ENCODE measurements around the gene LORICRIN.

LORICRIN gene

GRCh38 chr1:153250166-153250565 is 9.3 kb upstream of the LORICRIN start:
- DNase-seq (ENCODE audit: low read depth): no peak

- no peak for DNase-seq (ENCODE audit: low read depth)
Observed at GRCh38 chr1:153251087-153251486, 8.4 kb upstream of the LORICRIN start.

- no peak for DNase-seq (ENCODE audit: low read depth)
Observed at GRCh38 chr1:153251562-153251961, 7.9 kb upstream of the LORICRIN start.

DNA sequence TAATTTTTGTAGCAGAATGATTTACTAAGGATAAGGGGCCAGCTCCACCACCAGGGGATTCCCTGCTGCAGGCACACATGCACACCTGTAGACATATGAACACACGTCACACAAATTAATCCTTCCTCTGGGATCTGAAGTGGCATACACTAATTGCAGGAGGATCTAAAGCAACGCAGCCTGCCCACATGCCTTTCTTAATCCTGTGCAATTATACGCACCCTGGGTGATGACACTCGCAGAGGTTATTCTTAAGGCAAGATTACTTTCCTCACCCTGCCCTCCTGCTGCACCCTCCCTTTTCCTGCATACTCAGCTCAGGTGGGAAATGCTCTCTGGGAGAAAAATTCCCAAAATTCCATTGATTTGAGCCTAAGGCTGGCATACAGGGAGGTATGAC is 7.5 kb upstream of the LORICRIN start:
- DNase-seq (ENCODE audit: low read depth): no peak

DNA sequence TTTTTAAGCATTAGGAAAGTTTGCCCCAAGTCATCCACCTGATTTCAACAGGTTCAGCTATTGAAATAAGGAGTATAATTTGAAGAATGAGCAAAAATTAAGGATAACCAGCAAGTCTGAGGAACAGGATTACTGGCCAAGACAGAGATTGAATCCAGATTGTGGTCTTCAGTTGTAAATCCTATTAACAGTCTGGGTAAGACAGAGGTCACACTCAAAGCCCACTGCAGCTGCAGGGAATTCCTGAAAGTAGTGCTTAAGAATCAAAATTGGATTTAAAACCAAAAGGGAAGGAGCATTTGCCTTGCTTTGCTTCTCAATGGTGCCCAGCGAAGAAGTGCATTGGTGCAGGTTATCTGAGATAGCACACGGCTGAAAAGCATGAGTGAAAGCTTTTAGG is 6.4 kb upstream of the LORICRIN start:
- DNase-seq (ENCODE audit: low read depth): no peak

DNA sequence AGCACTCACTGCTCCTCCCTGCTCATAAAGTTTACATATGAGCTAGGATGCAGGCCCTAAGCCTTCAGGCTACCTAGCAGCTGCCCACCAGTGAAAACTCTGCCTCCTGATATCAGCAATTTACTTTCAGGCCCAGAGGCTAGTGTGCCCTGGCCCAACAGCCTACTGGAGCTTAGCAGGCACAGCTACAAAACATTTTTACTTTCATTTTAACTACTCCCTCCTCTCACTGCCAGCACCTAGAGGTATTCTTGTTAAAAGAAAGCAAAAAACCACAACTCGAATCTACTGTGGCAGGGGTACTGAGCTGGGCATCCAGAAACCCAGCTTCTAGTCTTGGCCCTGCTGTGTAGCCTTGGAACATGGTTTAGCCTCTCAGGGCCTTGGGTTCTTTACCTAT is 5.8 kb upstream of the LORICRIN start:
- DNase-seq (ENCODE audit: low read depth): no peak

DNA sequence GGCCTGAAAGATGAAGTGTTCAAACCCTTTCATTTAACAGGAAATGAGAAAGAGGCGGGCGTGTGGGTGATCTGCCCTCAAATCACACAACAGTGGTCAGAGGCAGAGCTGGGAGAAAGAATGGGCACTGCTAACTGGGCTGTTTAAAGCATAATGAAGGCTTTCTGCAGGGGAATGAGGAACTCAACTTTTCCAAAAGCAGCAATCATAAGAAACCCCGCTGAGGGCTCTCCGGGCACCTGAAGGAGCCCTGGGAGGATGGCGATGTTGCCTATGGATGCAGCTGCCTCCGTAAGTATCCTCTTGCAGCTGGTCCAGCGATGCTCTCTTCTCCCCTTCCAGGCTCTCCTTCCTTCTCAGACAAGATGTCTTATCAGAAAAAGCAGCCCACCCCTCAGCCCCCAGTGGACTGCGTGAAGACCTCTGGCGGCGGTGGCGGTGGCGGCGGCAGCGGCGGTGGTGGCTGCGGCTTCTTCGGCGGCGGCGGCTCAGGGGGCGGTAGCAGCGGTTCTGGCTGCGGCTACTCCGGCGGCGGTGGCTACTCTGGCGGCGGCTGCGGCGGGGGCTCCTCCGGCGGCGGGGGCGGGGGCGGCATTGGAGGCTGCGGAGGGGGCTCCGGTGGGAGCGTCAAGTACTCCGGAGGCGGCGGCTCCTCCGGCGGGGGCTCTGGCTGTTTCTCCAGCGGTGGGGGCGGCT is 1.2 kb downstream of the LORICRIN start:
- DNase-seq (ENCODE audit: low read depth): no peak

DNA sequence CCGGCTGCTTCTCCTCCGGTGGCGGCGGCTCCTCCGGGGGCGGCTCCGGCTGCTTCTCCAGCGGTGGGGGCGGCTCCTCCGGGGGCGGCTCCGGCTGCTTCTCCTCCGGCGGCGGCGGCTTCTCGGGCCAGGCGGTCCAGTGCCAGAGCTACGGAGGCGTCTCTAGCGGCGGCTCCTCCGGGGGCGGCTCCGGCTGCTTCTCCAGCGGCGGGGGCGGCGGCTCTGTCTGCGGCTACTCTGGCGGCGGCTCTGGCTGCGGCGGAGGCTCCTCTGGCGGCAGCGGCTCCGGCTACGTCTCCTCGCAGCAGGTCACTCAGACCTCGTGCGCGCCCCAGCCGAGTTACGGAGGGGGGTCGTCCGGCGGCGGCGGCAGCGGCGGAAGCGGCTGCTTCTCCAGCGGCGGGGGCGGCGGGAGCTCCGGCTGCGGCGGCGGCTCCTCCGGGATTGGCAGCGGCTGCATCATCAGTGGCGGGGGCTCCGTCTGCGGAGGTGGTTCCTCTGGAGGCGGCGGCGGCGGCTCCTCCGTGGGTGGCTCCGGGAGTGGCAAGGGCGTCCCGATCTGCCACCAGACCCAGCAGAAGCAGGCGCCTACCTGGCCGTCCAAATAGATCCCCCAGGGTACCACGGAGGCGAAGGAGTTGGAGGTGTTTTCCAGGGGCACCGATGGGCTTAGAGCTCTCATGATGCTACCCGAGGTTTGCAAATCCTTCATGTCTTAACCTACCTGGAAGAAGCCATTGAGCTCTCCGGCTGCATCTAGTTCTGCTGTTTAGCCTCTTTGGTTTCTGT is 2.0 kb downstream of the LORICRIN start:
- no peak for DNase-seq (ENCODE audit: low read depth)

- no peak for DNase-seq (ENCODE audit: low read depth)
Observed at GRCh38 chr1:153262070-153262366, 2.5 kb downstream of the LORICRIN start.

- no peak for DNase-seq (ENCODE audit: low read depth)
Observed at GRCh38 chr1:153262462-153263157, 3.1 kb downstream of the LORICRIN start.

DNA sequence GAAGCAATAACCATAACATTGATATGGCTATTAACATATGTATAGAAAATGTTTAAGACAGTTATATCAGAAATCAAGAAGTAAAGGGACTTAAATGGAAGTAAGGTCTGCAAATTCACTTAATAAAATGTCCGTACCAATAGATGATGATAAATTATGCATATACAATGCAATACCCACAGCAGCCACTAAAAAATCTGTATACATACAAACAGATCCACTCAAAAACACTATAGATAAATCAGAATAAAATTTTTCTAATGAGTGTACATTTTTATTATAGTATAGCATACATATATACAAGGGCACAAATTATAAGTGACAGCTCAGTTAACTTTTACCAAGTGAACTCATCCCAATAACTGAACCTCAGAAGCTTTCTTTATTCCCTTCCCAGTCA is 6.0 kb downstream of the LORICRIN start:
- DNase-seq (ENCODE audit: low read depth): no peak

DNA sequence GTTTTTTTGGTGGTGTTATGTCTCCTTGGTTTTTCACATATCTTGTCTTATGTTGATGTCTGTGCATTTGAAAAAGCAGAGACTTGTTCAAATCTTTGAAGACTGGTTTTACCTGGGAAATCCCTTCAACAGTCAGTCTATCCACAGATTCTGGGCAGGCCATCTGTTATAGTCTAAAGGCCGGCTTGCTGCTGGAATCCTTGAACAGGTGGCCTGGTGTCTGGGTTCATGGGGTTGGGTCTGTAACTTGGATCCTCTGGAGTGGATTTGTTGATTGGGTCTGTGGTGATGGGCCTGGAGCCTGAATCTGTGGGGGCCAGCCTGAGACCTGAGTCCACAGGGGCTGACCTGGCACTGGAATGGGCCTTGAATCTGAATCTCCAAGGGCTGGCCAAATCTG is 12.2 kb downstream of the LORICRIN start:
- DNase-seq (ENCODE audit: low read depth): no peak

GRCh38 chr1:153272186-153272585 is 12.7 kb downstream of the LORICRIN start:
- DNase-seq (ENCODE audit: low read depth): no peak

GRCh38 chr1:153277852-153278251 is 18.4 kb downstream of the LORICRIN start:
- DNase-seq (ENCODE audit: low read depth): no peak

GRCh38 chr1:153288634-153289275 is 29.3 kb downstream of the LORICRIN start:
- peak; percentile 7 for DNase-seq (ENCODE audit: low read depth)

GRCh38 chr1:153291514-153291913 is 32.0 kb downstream of the LORICRIN start:
- no peak for DNase-seq (ENCODE audit: low read depth)

- DNase-seq (ENCODE audit: low read depth): no peak
Observed at GRCh38 chr1:153292185-153292584, 32.7 kb downstream of the LORICRIN start.

DNA sequence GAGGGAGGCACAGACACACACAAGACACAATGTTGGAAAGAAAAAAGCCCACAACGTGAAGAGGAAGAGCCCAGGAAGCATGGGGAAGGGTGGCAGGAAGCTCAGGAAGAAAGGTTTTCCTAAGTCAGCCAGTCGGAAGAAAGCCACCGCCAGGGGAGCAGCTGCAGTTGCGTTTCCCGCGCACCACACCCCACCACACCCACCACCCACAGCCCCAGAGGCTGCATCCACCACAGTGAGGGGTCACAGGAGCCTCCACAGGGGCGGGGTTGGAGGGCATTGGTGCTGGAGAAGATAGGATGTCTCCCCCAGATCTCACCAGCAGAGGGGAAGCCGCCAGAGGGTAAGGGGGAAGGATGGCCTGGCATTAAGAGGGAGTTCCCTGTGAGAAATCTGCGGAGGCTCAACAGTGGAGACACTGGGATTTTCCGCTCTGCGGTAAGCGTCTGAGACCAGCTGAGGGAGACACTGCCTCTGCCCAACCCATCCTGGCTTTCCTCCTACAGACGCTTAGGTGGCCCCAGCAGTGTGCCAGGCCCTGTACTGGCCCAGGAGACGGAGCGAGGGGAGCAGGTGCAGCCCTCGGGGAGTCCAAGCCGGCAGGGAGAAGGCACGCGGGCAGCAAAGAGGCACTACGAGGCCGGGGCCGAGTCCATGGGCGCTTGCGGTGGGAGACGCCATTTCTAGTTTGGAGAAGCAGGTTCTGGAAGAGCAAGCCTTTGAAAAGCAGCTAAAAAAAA is 33.4 kb downstream of the LORICRIN start:
- DNase-seq (ENCODE audit: low read depth): no peak

GRCh38 chr1:153293480-153293775 is 33.9 kb downstream of the LORICRIN start:
- DNase-seq (ENCODE audit: low read depth): no peak

DNA sequence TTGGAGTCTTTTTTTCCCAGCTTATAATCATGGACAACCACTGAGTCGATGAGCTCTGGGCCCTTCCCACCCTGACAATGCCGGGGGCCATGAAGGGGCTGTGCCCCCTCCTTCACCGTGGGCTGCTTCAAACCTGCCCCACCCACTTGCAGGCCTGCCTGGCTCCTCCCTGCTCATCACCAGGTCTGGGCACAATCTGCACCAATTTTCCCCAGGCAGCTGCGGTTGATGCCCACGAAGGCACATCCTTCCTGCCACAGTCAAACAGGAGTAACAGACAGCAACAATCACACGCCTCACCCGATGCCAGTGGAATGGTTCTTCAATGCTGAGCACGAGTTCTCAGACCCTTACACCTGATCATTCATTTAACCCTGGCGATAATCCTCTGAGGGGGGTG is 34.4 kb downstream of the LORICRIN start:
- no peak for DNase-seq (ENCODE audit: low read depth)

- DNase-seq (ENCODE audit: low read depth): no peak
Observed at GRCh38 chr1:153302308-153302707, 42.8 kb downstream of the LORICRIN start.

DNA sequence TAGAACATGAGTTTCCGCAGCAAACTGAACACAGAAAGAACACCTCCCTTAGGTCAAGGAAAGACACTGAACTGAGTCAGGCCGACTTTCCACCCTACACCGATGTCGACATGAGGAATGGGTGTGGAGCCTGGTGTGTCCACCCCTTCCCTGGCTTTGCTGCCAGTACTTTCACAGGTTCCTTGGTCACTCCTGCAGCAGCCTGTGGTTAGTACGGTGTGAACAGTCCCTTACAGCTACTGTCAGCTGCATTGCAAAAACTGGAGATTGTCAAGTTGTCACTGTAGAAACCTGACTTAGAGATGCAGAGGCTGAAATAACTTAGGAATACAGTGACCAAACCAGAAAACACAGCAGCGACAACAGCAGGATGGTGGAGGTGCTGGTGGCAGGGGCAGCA is 46.2 kb downstream of the LORICRIN start:
- no peak for DNase-seq (ENCODE audit: low read depth)

Measured in CMK (cell line).